DMS53 treated with DMSO at 0.1 percent for 48 hours (cell line): ENCODE data around the gene SNAP25.
A peak's percentile ranks its signal among the peaks of the same experiment; 100 is the strongest.

Source experiments
- DNase-seq: peaks from one replicate; lab custom pipeline; 2025; ENCODE audit not compliant: unreplicated experiment; lab: John Stamatoyannopoulos, UW

The SNAP25 gene

GRCh38 chr20:10218536-10219451 is at the start of gene SNAP25:
Gene SNAP25, plus strand, starts transcription at chr20:10218830. Its CDS starts 56,662 bp downstream, at chr20:10275492.
- DNase-seq = peak; percentile 92

- no peak for DNase-seq
Measured at GRCh38 chr20:10169752-10170151, 48.9 kb upstream of the SNAP25 start.

- DNase-seq = no peak
Measured at GRCh38 chr20:10170261-10170660, 48.4 kb upstream of the SNAP25 start.

GRCh38 chr20:10171864-10172751 is 46.5 kb upstream of the SNAP25 start:
- peak; percentile 85 for DNase-seq

- DNase-seq = no peak
Measured at GRCh38 chr20:10172998-10173655, 45.5 kb upstream of the SNAP25 start.

GRCh38 chr20:10174400-10174799 is 44.2 kb upstream of the SNAP25 start:
- no peak for DNase-seq

- DNase-seq = no peak
Measured at GRCh38 chr20:10177326-10177725, 41.3 kb upstream of the SNAP25 start.

- no peak for DNase-seq
Measured at GRCh38 chr20:10178091-10178490, 40.5 kb upstream of the SNAP25 start.

GRCh38 chr20:10178727-10179313 is 39.8 kb upstream of the SNAP25 start:
- no peak for DNase-seq

GRCh38 chr20:10179574-10180298 is 38.9 kb upstream of the SNAP25 start:
- DNase-seq = no peak

GRCh38 chr20:10180651-10181235 is 37.9 kb upstream of the SNAP25 start:
- no peak for DNase-seq

- DNase-seq = peak; percentile 94
Measured at GRCh38 chr20:10185741-10186558, 32.7 kb upstream of the SNAP25 start.

- no peak for DNase-seq
Measured at GRCh38 chr20:10190456-10190855, 28.2 kb upstream of the SNAP25 start.

- DNase-seq = no peak
Measured at GRCh38 chr20:10192171-10192570, 26.5 kb upstream of the SNAP25 start.

GRCh38 chr20:10194166-10194565 is 24.5 kb upstream of the SNAP25 start:
- DNase-seq = no peak

- DNase-seq = no peak
Measured at GRCh38 chr20:10200330-10200729, 18.3 kb upstream of the SNAP25 start.

- no peak for DNase-seq
Measured at GRCh38 chr20:10201321-10201870, 17.2 kb upstream of the SNAP25 start.

GRCh38 chr20:10209091-10209490 is 9.5 kb upstream of the SNAP25 start:
- DNase-seq = no peak

- DNase-seq = no peak
Measured at GRCh38 chr20:10213526-10213925, 5.1 kb upstream of the SNAP25 start.
